Measurements from ENCODE around the gene BDKRB1.

DNA sequence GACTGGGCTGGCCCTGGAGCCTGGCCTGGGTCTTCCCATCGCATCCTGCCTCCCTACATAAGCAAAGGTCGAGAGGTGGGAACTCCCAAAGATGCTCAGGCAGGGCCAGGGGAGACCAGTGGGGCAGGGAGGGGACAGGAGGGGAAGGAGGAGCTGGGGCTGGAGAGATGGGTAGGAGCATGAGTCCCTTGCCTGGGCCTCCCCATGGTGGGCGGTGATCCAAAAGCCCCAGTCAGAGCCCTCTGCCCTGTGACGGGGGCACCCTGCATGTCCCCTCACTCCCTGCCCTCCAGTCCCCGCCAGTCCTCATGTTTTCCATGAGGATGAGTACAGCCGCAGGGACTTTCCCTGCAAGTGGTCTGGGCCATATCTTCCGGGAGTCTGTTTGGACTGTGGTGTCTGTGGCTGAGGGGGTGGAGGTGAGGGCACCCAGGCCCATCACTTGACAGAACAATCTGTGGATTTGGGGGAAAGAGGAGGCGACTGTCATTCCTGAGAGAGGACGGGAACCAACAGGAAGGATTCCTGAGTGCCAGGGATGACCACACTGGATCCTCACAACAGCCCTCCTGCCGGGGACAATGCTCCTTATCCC is 42.0 kb upstream of the BDKRB1 start:
- TF ChIP-seq, protein P1, sequence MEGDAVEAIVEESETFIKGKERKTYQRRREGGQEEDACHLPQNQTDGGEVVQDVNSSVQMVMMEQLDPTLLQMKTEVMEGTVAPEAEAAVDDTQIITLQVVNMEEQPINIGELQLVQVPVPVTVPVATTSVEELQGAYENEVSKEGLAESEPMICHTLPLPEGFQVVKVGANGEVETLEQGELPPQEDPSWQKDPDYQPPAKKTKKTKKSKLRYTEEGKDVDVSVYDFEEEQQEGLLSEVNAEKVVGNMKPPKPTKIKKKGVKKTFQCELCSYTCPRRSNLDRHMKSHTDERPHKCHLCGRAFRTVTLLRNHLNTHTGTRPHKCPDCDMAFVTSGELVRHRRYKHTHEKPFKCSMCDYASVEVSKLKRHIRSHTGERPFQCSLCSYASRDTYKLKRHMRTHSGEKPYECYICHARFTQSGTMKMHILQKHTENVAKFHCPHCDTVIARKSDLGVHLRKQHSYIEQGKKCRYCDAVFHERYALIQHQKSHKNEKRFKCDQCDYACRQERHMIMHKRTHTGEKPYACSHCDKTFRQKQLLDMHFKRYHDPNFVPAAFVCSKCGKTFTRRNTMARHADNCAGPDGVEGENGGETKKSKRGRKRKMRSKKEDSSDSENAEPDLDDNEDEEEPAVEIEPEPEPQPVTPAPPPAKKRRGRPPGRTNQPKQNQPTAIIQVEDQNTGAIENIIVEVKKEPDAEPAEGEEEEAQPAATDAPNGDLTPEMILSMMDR (IDR thresholded peaks at IDR 0.05), result no peak
- no peak for TF ChIP-seq POLR2A (IDR thresholded peaks at IDR 0.05)
